ENCODE results near the gene HDAC11.
"Not testable (repeated sequence)": the region's sequence is repeated elsewhere in the genome, so short reads cannot be mapped to it uniquely, and the experiment has no call there.

HDAC11 gene

DNA sequence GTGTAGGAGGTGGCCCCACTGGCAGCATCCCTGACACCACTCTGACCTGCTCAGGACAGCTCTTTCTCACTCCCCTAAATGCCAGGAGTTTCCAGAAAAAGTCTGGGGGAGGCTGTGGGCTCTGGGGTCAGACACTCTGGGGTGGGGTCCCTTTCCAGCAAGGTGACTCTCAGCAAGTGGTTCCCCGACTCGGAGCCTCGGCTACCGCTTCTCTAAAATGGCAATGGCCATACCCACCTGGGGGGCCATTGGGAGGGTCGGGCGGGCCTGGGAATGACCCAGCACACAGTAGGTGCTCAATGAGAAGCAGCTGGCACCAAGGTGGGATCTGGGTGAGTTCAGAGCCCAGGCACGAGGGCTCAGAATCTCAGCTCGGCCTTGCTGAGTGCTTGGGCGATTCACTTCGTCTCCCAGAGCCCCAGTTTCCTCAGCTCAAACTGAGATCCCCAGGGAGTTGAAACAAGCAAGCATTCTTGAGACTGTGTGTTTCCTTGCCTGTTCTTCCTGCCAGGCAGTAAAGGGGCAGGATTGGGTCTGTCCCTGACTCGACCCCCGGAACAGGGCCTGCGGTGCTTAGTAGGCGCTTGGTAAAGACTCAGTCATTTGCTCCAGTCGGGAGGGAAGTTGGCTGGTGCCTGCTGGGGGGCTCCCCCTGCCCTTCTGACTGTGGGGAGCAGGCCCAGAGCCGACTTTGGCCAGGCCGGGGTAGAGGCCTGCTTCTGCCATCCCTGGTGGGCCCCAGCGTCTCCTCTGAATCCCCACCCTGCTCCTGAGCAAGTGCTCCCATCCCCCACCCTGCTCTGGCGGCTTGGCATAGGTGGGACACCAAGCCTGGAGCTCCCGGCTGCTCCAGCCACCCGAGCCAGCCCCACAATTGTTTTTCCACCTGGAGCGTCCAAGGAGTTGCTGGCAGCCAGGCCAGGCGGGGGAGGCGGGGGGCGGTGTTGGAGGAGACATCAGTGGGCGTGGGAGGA is 36.0 kb downstream of the HDAC11 start:
- TF ChIP-seq Cebpa-rat (IDR thresholded peaks at IDR 0.05), result no peak
- H3K36me3 ChIP-seq, result no peaks in the 10 kb centered on the region

DNA sequence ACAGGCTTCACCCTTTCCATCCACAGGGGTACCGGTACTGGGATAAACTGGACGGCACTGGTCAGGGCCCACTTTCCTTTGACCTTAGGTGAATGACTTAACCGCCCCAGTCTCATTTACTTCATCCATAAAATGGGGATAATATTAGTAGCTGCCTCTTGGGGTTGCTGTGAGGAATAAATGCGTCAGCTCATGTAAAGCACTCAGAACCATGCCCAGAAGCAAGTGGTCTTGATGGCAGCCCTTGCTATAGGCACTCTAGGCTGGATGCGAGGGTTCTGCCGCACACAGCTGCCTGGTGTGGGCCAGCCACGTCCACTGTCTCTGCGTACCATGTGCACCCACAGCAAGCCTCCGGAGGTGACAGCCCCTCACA is 36.6 kb downstream of the HDAC11 start:
- no peaks in the 10 kb centered on the region for H4K20me1 ChIP-seq
- no peak overlapping the region for H3K4me3 ChIP-seq
- TF ChIP-seq Cebpa-rat (IDR thresholded peaks at IDR 0.05), result no peak
- H3K27me3 ChIP-seq, result no peaks in the 10 kb centered on the region
- no peaks in the 10 kb centered on the region for H3K9me3 ChIP-seq
- H3K27ac ChIP-seq, result peak overlapping the region; percentile 62
- H3K9ac ChIP-seq, result no peak overlapping the region
- peak overlapping the region; percentile 82 for H3K4me2 ChIP-seq
- no peaks in the 10 kb centered on the region for H3K36me3 ChIP-seq
- H3K4me1 ChIP-seq, result peaks cover 40% of the 10 kb centered on the region

More for the DNA sequence above, 36.0 kb downstream of the HDAC11 start:
- Histone ChIP-seq H3K27ac (peak overlapping the region; percentile 62), H3K4me1 (peaks cover 40% of the 10 kb centered on the region), H3K9me3 (no peaks in the 10 kb centered on the region), H3K4me2 (peak overlapping the region; percentile 82), H3K27me3 (no peaks in the 10 kb centered on the region), H3K9ac (peak overlapping the region; percentile 41; the same call in 1 of the 2 replicates), H4K20me1 (no peaks in the 10 kb centered on the region), H3K4me3 (no peak overlapping the region)

DNA sequence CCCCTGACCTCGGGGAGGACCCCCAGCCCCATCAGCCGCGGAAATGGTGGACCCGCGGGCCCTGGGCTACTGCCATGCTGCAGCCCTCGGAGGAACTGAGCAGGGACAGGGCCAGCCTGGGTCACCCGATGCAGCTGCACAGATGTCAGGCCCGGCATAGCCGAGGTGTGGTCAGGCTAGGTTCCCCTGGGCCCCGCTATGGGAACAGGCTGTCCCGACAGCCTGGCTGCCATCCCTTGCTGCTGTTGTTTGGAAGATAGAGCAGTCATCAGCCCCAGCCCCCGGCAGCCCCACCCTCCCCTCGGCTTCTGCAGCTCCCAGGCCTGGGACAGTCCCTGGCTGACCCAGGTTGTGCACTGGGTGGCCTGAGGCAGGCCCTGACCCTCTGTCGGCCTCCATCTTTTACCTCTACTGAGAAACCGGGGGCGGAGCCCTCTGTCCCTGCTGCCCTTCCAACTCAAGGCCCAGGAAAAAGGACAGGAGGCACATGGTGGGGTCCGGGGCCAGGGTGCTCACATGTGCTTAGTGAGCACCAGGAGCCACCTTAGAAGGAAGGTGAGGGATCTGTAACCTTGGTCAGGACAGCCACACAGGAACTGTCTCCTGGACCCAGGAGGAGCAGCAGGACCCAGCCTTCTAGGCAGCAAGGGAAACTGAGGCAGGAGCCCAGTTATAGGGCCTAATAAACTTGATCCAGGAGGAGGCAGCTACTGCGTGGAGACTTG is 37.3 kb downstream of the HDAC11 start:
- H3K36me3 ChIP-seq, result no peaks in the 10 kb centered on the region
- no peaks in the 10 kb centered on the region for H3K9me3 ChIP-seq
- H3K27me3 ChIP-seq, result no peaks in the 10 kb centered on the region
- peaks cover 40% of the 10 kb centered on the region for H3K4me1 ChIP-seq
- no peaks in the 10 kb centered on the region for H4K20me1 ChIP-seq
- peak overlapping the region; percentile 82 for H3K4me2 ChIP-seq
- no peak overlapping the region for H3K9ac ChIP-seq
- TF ChIP-seq Cebpa-rat (IDR thresholded peaks at IDR 0.05), result no peak
- peak overlapping the region; percentile 62; the same call in 1 of the 2 replicates for H3K27ac ChIP-seq
- no peak overlapping the region for H3K4me3 ChIP-seq

DNA sequence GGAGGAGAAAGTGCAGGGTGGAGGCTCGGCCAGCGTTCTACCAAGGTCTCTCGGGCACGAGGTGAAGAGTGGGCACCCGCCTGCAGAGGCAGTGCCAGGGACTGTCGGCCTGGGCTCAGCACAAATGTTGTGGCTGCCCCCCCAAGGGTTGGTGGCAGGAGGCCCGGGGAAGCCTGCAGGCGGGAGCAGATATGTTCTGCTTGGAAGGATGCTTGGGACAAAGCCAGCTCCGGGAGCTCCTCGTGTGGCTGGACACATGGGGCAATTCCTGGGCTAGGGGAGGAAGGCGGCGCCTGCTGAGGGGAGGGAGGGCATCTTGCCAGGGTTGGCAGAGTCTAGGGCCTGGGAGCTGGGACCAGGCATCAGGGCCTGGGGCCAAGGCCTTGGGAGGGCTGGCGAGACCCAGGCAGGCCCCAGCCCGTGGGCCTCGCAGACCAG is 38.4 kb downstream of the HDAC11 start:
- Histone ChIP-seq H3K9ac (no peak overlapping the region), H3K4me3 (no peak overlapping the region), H3K27ac (no peak overlapping the region), H3K4me2 (no peak overlapping the region), H3K4me1 (peaks cover 40% of the 10 kb centered on the region), H3K27me3 (no peaks in the 10 kb centered on the region), H3K36me3 (no peaks in the 10 kb centered on the region), H3K9me3 (no peaks in the 10 kb centered on the region), H4K20me1 (no peaks in the 10 kb centered on the region)
- TF ChIP-seq Cebpa-rat (IDR thresholded peaks at IDR 0.05), result no peak

DNA sequence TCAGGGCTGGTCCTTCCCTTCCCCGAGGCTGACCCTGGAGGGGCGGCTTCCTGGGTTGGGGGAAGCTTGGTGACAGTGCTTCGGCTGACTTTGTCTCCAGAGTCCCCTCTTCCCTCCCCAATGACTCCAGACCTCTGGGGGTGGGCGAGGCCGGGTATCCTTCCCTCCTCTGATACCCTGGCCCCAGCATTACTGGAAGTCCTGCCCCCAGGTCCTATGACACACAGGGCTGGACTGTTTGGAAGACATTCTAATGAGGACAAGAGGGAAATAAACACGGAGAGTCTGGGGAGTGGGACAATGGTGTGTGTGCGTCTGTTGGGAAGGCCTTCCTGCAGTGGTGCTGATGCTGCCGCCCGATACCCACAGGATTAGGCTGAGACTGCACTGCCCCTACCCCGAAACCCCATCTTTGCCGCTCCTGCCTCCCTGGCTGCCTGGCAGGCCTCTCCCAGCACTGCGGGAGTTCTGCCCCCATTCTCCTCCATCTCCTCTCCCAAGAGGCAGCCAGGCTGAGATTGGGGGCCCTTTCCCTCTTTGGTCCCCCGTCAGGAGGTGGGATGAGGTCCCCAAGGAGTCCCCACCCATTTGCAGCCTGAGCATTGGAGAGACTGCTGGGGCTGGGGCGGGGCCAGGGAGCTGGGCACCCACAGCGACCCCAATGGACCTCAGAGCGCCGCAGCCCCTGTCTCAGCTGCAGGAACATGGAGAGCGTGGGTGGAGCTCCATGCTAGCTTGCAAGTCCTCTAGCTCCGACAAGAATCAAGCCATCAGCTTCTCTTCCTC is 39.1 kb downstream of the HDAC11 start:
- H3K27me3 ChIP-seq, result no peaks in the 10 kb centered on the region
- no peaks in the 10 kb centered on the region for H3K9me3 ChIP-seq
- H4K20me1 ChIP-seq, result no peaks in the 10 kb centered on the region
- no peak overlapping the region for H3K27ac ChIP-seq
- H3K4me1 ChIP-seq, result peaks cover 36% of the 10 kb centered on the region
- no peak overlapping the region for H3K4me2 ChIP-seq
- H3K4me3 ChIP-seq, result no peak overlapping the region
- TF ChIP-seq Cebpa-rat (IDR thresholded peaks at IDR 0.05), result no peak
- no peaks in the 10 kb centered on the region for H3K36me3 ChIP-seq
- no peak overlapping the region for H3K9ac ChIP-seq

DNA sequence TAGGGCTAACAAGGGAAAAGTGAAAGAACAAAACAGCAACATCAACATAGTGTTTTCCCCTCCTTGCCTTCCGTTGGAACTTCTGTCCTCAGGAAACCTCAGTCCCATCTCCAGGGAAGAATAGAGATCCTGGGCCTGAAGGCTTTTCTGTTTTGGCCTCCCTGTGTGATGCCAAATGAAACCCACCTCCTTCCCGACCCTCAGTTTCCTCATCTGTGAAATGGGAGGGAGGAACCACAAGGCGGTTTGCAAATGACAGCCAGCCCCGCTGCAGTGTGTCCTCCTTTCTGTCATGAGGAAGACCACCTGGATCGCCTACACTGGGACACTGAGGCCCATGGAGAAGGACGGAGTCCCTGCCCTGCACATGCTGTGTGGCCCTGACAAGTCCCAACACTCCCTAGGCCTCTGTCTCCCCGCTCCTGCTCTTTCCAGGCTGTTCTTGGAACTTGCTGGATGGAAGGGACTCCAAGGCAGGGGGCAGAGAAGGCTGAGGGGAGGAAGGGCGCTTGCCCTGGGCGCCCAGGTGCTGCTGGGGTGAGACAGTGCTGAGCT is 40.3 kb downstream of the HDAC11 start:
- no peaks in the 10 kb centered on the region for H3K36me3 ChIP-seq
- H3K27ac ChIP-seq, result no peak overlapping the region
- H3K4me1 ChIP-seq, result peaks cover 33% of the 10 kb centered on the region

DNA sequence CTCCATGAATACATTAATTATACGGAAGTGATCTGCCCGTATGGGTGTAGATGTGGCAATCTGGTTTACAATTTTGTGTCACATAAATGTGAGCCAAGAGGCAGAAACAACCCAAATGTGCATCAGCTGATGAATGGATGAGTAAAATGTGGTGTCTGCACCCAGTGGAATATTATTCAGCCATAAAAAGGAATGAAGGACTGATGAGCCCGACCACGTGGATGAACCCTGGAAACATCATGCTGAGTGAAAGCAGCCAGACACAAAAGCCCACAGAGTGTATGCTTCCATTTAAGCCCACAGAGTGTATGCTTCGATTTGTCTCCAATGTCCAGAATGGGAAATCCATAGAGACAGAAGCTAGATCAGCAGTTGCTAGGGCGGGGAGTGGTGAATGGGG is 41.2 kb downstream of the HDAC11 start:
- Histone ChIP-seq H3K27ac (no peak overlapping the region), H3K4me2 (no peak overlapping the region), H3K9ac (no peak overlapping the region), H3K36me3 (no peaks in the 10 kb centered on the region), H3K9me3 (no peaks in the 10 kb centered on the region), H3K4me3 (no peak overlapping the region), H3K4me1 (peaks cover 30% of the 10 kb centered on the region), H4K20me1 (no peaks in the 10 kb centered on the region), H3K27me3 (no peaks in the 10 kb centered on the region)
- no peak for TF ChIP-seq Cebpa-rat (IDR thresholded peaks at IDR 0.05)

More for the DNA sequence above, 40.3 kb downstream of the HDAC11 start:
- H3K9me3 ChIP-seq, result no peaks in the 10 kb centered on the region
- no peaks in the 10 kb centered on the region for H3K27me3 ChIP-seq
- no peak overlapping the region for H3K9ac ChIP-seq
- H3K4me2 ChIP-seq, result no peak overlapping the region
- H4K20me1 ChIP-seq, result no peaks in the 10 kb centered on the region
- TF ChIP-seq Cebpa-rat (IDR thresholded peaks at IDR 0.05), result no peak
- H3K4me3 ChIP-seq, result no peak overlapping the region

DNA sequence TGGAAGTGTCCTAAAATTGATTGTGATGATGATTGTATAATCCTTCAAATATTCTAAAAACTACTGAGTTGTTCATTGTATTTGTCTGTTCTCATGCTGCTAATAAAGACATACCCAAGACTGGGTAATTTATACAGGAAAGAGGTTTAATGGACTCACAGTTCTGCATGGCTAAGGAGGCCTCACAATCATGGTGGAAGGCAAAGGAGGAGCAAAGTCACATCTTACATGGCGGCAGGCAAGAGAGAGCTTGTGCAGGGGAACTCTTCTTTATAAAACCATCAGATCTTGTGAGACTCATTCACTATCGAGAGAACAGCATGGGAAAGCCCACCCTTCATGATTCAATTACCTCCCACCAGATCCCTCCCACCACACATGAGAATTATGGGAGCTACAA is 41.6 kb downstream of the HDAC11 start:
- not testable (repeated sequence) for H3K4me3 ChIP-seq, H4K20me1 ChIP-seq, H3K36me3 ChIP-seq, H3K27me3 ChIP-seq, H3K4me2 ChIP-seq, H3K27ac ChIP-seq, H3K9me3 ChIP-seq, H3K9ac ChIP-seq
- H3K4me1 ChIP-seq, result peaks cover 30% of the 10 kb centered on the region

DNA sequence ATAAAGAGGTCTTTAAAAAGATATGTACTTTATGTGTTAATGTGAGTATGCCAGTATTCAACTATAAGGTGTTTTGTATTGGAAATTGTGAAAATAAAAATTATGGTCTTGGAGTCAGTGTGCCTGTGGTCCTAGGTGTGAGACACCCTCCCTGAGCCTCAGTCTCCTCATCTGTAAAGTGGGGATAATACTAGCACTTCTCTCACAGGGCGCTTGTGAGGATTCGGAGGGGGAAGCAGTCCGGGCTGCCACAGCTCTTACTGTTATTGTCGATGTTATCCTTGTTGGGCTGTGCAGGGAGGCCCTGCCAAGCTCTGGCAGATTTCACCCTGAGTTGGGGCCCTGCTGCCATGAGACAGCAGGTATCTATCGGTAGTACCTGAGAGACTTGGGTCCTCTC is 42.1 kb downstream of the HDAC11 start:
- Histone ChIP-seq H3K27me3 (no peaks in the 10 kb centered on the region), H3K36me3 (no peaks in the 10 kb centered on the region)

More for the DNA sequence above, 42.1 kb downstream of the HDAC11 start:
- Histone ChIP-seq H3K4me2 (no peak overlapping the region), H3K4me3 (no peak overlapping the region), H4K20me1 (no peaks in the 10 kb centered on the region), H3K27ac (no peak overlapping the region), H3K4me1 (peaks cover 26% of the 10 kb centered on the region), H3K9ac (no peak overlapping the region), H3K9me3 (no peaks in the 10 kb centered on the region)
- no peak for TF ChIP-seq Cebpa-rat (IDR thresholded peaks at IDR 0.05)
